IPS-NIHi7 (cell line): ENCODE results near the gene PALLD.
A peak's percentile ranks its signal among the peaks of the same experiment; 100 is the strongest.

Experiments used
- DNase-seq: peaks from one replicate; pipeline ENCODE4 v3.0.0; 2012; ENCODE audit warnings: mixed read lengths; ENCODE audit errors: extremely low spot score

PALLD gene

DNA sequence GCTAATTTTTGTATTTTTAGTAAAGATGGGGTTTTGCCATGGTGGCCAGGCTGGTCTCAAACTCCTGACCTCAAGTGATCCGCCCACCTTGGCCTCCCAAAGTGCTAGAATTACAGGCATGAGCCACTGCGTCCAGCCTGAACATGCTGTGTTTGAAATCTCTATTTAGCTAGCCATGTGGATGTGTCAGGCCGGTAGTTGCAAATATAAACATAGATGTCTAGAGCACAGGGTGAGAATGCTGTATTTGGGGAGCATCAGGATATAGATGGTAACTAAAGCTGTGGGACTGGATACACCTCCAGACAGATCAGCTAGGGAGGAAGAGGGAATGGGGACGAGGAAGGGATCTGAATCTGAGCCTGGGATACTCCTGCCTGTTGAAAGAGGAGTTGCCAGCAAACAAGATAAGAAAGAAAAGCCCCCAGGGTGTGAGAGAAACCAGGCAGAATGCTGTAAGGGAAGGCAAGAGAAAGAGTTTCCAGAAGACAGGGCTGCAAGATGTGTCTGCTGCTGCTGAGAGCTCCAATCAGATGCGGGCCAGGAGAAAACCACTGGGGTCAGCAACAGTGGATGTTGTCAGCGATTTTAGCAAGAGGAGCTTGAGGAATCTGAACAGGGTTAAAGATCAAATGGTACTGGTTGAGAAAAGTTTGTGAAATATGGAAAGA is 177.4 kb downstream of the PALLD start:
- peak; percentile 26 for DNase-seq

DNA sequence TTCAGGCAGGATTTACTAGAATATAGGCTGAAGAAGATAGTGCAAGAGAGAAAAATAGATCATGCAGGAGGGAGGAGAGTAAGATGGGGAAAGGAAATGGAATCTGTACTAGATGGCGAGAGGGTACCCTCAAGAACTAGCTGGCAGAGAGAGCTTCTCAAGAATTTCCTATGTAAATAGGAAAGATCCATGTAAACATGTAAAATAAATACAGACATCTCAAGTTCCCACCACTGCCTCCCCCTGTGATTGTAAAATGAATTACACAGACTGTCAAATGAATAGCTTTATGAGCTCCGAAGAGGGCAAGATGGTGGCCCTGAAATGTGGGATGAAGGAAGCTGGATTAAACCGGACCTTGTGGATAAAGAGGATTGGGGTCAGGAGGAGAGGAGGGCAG is 178.0 kb downstream of the PALLD start:
- DNase-seq = no peak

- DNase-seq = no peak
Measured at GRCh38 chr4:168677063-168677462, 180.2 kb downstream of the PALLD start.

- DNase-seq = no peak
Measured at GRCh38 chr4:168677879-168678278, 181.0 kb downstream of the PALLD start.

- DNase-seq = no peak
Measured at GRCh38 chr4:168678751-168679366, 182.0 kb downstream of the PALLD start.

- DNase-seq = no peak
Measured at GRCh38 chr4:168679397-168679796, 182.5 kb downstream of the PALLD start.

DNA sequence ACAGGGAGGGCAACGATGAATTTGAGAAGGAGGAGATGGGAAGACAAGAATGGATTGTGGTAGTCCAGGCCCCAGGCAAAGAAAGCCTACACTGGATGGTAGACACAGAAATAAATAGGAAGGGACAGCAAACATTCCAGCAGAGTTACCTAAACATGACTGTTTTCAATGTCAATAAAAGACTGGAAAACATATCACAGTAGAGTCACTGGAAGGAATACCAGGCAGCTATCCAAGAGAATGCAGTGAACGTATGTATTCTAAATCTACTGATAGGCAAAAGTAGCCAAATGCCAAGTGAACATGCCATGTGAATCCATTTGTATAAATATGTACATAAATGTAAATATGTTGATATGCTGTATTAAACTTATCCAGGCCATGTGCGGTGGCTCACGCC is 183.0 kb downstream of the PALLD start:
- no peak for DNase-seq

DNA sequence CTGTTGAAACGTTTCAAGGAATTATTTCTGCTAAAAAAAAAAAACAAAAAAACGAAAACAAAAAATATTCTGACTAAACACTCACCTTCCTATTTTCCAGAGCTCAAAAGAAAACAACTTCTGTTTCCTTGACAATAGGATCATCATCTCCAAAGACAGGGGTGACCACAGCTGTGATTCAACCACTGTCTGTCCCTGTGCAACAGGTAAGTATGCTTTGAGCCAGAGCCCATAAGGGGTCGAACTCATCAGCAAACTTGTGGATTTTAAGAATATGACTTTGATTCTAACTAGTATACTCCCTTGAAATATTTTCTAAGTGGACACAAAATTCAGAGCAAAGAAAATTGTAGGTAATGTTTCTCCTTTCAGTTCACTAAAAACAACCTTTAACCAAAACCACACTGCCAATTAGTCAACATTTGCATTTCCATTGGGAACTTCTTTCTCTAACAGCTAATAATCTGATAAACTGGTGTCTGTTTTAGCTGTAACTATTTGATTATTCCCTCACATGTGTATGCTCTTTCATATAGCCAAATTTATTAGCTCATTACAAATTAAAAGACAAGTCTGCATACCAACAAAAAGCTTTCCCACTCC is 186.1 kb downstream of the PALLD start:
- DNase-seq = no peak

GRCh38 chr4:168683595-168683994 is 186.7 kb downstream of the PALLD start:
- DNase-seq = no peak

- DNase-seq = no peak
Measured at GRCh38 chr4:168685136-168685809, 188.4 kb downstream of the PALLD start.

DNA sequence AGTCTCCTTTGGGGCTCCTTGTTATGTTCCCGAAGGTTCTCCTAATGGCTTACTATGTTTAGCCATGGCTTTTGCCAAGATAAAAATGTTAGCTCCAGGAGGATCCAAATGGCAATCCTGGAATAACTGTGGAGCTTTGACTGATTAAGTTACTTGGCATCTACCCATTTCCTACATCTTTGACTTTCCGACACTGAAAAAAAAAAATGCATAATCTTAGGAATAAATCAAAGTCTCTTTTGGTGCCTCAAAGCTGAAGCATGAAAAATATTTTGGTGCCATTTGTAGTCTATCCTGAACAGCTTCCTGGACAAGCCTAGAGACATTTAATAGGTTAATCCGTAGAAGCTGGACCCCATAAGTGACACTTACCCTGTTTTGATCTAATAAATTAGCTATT is 191.7 kb downstream of the PALLD start:
- no peak for DNase-seq

DNA sequence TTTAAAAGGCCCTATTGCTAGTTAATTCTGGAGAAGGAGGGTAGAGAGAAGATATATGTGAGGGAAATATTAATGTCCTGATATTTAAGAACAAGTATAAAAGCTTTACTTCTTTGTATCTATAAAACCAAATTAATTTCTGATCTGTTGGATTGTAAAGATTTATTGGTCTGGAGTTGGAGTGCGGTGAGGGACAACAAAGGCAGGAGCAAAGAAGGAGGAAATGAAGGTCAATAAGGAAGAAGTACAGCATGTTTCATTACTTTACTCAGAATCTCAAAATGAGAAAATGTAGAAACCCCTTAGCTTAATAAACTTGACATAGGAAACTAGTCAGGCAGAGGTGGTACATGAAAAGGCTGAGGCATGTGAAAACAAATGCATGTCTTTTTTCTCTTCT is 192.9 kb downstream of the PALLD start:
- no peak for DNase-seq

DNA sequence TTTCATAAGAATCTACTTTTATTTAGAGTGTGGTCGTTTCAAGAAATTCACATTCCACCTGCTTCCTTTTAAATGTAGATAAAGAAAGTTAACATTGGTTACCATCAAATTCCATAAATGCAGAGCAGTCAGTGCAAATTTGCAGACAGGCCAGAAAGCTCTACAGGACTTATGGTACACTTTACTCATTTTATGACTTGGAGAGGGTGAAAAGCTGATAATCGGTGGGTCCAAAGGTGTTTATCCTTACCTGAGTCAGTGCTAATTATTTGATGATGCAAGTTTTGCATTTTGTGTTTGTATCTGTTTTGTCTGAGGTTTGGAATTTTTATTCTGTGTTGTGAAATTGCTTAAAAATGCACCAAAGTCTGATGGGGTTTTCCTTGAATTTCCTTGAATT is 193.3 kb downstream of the PALLD start:
- no peak for DNase-seq

DNA sequence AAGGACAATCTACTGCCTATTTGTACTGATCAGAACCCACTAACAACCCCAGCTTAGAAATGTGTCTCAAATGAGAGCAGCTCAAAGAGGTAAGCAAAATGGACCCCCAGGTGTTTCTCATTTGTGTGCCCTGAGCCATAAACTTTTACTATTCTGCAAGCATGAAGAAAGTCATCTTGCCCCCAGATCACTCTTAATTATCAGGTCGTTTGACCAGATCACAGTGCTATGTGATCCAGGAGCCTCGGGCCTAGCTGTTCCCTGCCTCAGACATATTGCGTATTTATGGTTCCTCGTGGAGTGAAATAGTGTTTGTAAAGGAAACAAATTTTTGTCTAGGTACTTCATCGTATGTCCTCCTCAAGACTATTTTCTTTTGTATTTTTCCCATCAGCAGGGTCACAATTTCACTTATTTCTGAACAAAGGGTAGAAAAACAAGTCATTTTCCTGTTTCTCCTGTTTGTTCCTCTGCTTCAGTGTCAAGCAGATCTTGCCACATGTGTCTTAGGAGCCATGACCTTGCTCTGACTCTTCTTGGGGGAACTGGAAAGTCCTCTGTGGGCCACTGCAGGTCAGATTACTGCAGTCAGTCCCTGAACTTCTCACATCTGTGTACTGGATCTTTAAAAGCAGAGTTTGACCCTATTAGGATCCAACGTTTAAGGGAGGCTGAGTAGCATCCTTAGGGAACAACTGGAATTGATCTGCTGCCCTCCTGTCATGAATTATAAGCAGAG is 194.9 kb downstream of the PALLD start:
- DNase-seq = no peak

GRCh38 chr4:168693750-168694490 is 197.1 kb downstream of the PALLD start:
- DNase-seq = no peak

- no peak for DNase-seq
Measured at GRCh38 chr4:168694667-168695066, 197.8 kb downstream of the PALLD start.

GRCh38 chr4:168695288-168695687 is 198.4 kb downstream of the PALLD start:
- no peak for DNase-seq

- no peak for DNase-seq
Measured at GRCh38 chr4:168696280-168696679, 199.4 kb downstream of the PALLD start.

- DNase-seq = no peak
Measured at GRCh38 chr4:168696826-168697225, 200.0 kb downstream of the PALLD start.

DNA sequence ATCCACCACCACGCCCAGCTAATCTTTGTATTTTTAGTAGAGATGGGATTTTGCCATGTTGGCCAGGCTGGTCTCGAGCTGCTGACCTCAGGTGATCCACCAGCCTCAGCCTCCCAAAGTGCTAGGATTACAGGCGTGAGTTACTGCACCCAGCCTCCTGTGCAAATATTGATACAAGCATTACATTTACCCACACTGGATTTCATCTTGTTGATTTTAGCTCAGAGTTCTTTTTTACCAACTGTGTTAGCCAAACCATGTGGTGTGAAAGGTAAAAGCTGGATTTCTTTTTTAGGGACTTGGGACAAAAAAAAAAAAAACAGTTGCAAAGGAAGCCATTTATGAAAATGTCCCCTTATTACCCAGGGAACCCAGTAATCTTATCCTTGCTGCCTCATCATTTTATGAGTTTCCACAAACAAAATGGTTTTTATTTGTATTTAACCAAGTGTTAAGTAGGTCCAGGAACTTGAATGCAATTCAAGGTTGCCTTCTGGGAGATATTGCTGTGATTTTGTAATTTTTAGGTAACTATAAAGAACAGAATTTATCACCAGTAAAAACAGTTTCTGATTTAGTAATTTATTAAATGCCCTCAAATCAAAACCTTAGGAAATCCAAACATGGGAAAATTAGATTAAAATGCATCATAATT is 202.5 kb downstream of the PALLD start:
- DNase-seq = no peak

DNA sequence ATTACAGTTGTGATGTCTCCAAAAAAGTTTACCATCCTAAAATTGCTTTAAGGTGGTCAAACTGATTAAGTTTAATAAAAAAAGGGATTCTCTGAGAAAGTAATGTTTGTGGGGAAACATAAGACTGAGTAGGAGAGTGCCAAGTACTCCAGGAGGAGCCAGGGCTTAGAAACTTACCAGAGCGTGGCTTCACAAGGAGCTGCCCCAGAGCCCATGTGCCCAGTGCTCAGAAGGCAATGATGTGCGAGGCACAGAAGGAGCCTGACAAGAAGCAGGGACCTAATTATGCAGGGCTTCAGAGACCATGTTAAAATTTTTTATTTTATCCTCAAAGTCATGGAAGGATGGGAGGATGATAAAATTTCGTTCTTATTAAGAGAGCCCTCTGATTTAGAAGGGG is 204.2 kb downstream of the PALLD start:
- DNase-seq = no peak
